HG02840 (cell line): ENCODE measurements around the gene NKAP.
"Not testable (repeated sequence)": the region's sequence is repeated elsewhere in the genome, so short reads cannot be mapped to it uniquely, and the experiment has no call there.

Experiments
- ATAC-seq: cut with Tn5 transposase; IDR thresholded peaks from one replicate; pipeline ENCODE4 v1.9.1; 2021; ENCODE audit warnings: mild to moderate bottlenecking, moderate library complexity, moderate number of reproducible peaks; ENCODE audit not compliant: unreplicated experiment, low FRiP score

NKAP gene

DNA sequence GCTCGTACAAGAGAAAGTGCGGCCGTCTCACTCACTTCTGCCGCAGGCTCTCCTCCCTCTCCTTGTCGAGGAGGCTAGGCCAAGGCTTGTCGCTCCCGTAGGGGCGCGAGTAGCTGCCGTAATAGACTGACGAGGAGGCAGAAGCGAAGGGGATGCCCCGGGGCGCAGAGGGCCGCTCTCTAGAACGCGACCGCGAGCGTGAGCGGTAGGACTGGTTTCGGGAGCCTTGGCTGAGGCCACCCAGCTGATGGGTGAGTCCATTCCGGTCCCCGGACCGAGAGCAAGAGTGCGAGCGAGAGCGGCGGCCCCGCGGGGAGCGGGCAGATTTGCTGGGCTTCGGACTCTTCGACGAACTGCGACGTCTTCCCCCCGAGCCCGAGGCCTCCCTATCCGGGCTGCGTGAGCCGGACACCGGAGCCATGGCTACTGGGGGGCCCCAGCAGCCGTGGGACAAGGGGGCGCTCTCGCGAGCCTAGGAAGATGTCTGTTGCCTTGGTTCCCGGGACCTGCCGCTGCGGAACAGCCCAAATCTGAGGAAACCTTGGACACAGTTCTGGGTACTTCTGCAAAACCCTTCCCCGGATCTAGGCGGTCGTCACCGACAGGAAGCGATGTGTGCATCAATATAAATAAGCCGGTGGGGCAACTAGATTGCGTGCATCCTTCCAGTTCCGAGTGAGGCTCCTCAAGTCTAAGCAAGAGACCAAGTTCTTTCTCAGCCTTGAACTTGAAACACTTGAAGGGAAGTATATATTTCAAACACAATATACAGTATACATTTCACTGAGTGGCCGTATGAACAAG is at the start of gene NKAP:
Gene NKAP (minus strand): TSS at position 567 of the 804 bp plus-strand sequence. CDS start 146 bp downstream, at position 421.
- ATAC-seq, result peak; percentile 76

DNA sequence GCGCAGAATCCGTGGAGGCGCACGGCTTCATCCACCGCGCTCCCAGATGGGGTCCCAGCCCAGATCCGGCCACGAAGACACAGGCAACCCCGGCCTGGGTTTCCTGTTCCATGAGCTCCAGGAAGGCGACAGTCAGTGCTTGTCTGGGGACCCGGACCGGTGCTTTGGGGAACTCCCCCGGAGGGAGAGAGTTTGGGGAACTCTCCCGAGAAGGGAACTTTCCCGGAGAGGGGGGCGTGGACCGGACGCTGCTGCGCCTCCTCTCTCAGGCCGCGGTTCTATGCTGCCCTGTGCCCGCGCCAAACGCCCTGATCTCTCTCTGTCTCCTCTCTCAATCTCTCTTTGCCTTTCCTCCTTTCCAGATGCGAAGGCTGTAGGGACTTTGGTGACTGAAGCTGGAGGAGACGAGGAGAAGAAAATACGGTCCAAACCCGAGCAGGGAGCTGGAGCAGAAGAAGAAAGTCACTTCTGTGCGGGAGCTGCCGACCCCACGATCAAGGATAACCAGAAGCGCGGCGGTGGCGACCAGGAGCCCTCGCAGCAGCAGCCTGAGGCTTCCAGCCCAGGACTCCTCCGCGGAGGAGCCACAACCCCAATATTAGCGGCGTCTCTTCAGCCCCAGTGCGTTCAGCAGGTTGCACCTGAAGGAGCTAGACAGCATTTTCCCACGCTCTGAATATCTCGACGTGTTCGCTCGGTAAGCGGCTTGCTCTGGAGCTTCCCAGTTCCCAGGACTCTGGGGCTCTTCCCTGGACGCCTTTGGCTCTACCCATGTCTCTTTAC is 47.6 kb upstream of the NKAP start:
- ATAC-seq, result no peak

- no peak for ATAC-seq
These were observed 47.0 kb upstream of the NKAP start for GRCh38 chrX:119990556-119991004.

- ATAC-seq, result no peak
These were observed 46.5 kb upstream of the NKAP start for GRCh38 chrX:119989905-119990555.

- no peak for ATAC-seq
These were observed 42.7 kb upstream of the NKAP start for GRCh38 chrX:119986203-119986602.

- ATAC-seq, result no peak
These were observed 41.1 kb upstream of the NKAP start for GRCh38 chrX:119984652-119985051.

DNA sequence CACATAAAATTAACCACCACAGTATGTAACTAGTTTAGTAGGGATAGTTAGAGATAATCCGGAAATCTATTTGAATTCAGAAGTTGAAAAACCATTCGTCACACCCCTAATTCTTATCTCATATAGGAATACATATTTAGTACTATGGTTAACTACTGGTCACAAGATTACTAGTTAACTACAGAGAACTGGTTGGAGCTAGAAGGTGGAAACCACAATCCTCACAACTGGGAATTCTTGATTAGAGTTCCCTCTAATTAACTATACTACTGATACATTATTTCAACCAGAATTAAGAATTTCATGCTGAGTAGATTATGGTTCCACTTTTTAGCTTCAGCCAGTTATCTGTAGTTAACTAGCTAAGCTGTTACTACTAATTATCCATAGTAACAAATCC is 39.9 kb upstream of the NKAP start:
- no peak for ATAC-seq

DNA sequence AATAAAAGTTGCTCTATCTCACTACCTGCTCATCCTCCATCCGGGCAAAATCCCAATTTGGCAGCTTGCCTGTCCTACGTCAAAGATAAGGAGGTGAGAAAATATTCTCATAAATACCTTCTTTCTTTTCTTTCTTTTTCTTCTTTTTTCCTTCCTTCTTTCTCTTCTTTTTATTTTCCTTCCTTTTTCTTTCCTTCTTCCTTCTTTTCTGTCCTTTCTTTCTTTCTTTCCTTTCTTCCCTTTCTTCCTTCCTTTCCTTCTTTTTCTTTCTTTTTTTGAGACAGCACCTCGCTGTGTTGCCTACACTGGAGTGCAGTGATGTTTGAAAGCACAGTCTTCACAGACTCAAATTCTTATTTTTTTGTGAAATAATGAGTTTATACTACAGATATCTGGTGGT is 38.6 kb upstream of the NKAP start:
- ATAC-seq, result no peak

DNA sequence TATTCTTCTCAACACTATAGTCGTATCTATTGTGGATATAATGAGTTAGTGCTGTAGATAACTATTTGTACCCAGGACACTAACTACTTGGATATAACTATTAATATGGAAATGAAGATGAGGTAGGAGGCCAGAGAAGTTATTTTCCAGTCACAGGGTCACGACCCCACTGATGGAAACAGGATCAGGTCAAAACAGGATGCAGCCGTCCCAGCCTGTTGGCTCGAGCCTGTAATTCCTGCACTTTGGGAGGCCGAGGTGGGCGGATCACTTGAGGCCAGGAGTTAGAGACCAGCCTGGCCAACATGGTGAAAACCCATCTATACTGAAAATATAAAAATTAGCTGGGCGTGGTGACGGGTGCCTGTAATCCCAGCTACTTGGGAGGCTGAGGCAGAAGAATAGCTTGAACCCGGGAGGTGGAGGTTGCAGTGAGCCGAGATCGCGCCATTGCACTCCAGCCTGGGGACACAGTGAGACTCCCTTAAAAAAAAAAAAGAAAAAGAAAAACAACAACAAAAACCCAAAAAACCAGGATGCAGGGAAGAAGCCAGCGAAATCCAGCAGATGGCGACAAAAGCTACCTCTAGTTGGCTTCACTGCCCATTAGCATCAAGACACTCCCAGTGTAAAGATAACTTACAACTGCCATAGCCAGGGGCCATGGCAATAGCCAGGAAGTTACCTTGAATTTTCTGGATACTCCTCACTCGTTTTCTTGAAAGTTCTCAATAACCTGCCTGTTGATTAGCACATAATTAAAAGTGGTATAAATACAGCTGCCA is 37.9 kb upstream of the NKAP start:
- no peak for ATAC-seq

GRCh38 chrX:119977172-119977571 is 33.6 kb upstream of the NKAP start:
- ATAC-seq, result not testable (repeated sequence)

DNA sequence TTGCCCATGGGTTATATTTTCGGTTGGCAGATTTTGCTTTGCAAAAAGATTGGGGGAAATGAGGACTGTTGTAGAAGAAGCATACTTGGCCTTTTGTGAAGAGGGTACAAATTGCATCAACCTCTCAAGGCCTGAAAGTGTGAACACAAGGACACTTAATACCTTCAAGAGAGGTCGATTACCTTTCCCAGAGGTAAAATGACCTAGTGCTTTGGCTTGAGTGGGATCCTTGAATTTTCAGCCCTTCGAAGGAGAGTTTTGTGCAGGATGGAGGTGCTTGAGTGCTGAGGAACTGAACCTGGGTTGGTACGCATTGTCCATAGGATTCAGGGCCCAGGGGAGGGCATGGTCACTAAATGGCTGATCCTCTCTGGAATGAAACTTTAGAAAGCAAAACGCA is 27.6 kb upstream of the NKAP start:
- ATAC-seq, result no peak

DNA sequence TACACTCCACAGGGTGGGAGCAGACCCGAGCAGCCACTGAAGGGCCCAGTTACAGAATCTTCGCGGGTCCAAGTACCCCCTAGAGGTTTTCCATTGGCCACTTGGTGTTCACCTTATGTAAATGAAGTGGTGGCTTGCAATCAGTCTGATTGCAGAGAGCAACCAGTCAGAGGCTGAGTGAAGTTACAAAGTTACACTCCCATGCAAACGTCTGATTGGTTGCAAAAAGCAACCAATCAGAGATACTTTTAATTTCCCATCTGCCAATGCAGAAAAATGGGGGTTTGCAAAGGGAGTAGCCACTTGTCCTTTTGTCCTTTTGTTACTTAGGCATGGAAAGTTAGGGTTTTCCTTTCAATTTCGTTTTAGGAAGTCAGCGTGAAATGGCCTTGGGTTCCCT is 27.0 kb upstream of the NKAP start:
- ATAC-seq, result no peak

DNA sequence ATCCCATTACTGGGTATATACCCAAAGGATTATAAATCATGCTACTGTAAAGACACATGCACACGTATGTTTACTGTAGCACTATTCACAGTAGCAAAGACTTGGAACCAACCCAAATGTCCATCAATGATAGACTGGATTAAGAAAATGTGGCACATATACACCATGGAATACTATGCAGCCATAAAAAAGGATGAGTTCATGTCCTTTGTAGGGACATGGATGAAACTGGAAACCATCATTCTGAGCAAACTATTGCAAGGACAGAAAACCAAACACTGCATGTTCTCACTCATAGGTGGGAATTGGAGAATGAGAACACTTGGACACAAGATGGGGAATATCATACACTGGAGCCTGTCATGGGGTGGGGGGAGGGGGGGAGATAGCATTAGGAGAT is 23.3 kb upstream of the NKAP start:
- ATAC-seq, result not testable (repeated sequence)

GRCh38 chrX:119960625-119961024 is 17.1 kb upstream of the NKAP start:
- no peak for ATAC-seq

DNA sequence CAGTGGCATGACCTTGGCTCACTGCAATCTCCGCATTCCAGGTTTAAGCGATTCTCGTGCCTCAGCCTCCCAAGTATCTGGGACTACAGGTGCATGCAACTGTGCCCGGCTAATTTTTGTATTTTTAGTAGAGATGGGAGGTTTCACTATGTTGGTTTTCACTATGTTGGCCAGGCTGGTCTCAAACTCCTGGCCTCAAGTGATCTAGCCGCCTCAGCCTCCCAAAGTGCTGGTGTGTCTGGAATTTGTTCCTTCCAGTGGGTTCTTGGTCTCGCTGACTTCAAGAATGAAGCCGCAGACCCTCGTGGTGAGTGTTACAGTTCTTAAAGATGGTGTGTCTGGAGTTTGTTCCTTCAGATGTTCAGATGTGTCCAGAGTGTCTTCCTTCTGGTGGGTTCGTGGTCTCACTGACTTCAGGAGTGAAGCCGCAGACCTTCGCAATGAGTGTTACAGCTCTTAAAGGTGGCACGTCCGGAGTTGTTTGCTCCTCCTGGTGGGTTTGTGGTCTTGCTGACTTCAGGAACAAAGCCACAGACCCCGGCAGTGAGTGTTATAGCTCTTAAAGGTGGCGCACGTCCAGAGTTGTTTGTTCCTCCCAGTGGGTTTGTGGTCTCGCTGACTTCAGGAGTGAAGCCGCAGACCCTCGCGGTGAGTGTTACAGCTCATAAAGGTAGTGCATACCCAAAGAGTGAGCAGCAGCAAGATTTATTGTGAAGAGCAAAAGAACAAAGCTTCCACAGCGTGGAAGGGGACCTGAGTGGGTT is 12.4 kb upstream of the NKAP start:
- ATAC-seq, result not testable (repeated sequence)

DNA sequence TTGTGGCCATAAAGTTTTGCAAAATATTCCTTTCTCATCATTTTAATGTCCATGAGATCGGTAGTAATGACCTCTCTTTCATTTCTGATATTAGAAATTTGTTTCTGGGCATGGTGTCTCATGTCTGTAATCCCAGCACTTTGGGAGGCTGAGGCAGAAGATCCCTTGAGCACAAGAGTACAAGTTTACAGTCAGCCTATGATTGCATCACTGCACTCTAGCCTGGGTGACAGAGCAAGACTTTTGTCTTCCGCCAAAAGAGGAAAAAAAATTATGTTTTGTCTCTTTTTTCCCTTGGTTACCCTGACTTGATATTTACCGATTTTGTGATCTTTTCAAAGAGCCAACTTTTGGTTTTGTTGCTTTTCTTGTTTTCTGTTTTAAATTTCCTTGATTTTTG is 10.8 kb upstream of the NKAP start:
- ATAC-seq, result no peak

- ATAC-seq, result no peak
These were observed 4.8 kb upstream of the NKAP start for GRCh38 chrX:119948381-119948780.

- ATAC-seq, result no peak
These were observed 1.9 kb upstream of the NKAP start for GRCh38 chrX:119945481-119945880.

- ATAC-seq, result no peak
These were observed 743 bp downstream of the NKAP start for GRCh38 chrX:119942831-119943184.
